Suprapubic skin (tissue), 4 donors: Measurements from ENCODE around the gene VPS8.

Experiments
- EP300 ChIP-seq: sonication (generic); formaldehyde crosslinking; IDR thresholded peaks from one replicate; pipeline ENCODE4 v1.6.1; 2017; ENCODE audit warnings: antibody characterized with exemption
- POLR2A ChIP-seq, 2 donors: fragments of 450-650 bp; IDR thresholded peaks; one replicate each; pipeline ENCODE4 v1.6.1; 2017; ENCODE audit warnings: antibody characterized with exemption in 2 of 2, mild to moderate bottlenecking in 2 of 2, moderate library complexity in 2 of 2
- POLR2AphosphoS5 ChIP-seq, 3 donors: sonication (generic); formaldehyde crosslinking; IDR thresholded peaks; one replicate each; pipeline ENCODE4 v1.6.1; 2017; ENCODE audit warnings: antibody characterized with exemption in 3 of 3
- TF ChIP-seq, protein P1 (sequence below), 2 donors: fragments of 200-600 bp in 1 of 2; fragments of 450-650 bp in 1 of 2; sonication (generic) in 1 of 2; IDR thresholded peaks; one replicate each; pipeline ENCODE4 v1.5.1; 2016 to 2019; ENCODE audit warnings: antibody characterized with exemption in 2 of 2, mild to moderate bottlenecking in 1 of 2, moderate library complexity in 1 of 2

DNA sequence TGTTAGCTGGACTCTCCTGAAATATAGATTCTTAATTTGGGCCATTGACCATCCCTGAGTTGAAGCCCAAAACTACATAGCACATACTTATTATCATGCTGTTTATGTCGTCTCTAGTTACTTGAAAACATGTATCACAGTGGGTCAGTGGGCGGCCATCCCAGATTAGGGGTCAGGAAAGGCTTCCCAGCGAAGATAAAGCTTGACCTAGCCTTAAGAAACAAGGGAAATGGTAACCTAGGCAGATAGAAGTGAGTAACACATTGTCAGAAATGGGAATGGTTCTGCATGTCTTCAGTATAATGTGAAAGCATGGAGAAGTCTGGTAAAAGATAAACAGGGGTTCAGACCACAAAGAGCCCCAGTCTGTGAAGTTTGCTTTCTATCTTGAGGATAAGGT lies 216.2 kb downstream of the VPS8 start:
- TF ChIP-seq, protein P1, sequence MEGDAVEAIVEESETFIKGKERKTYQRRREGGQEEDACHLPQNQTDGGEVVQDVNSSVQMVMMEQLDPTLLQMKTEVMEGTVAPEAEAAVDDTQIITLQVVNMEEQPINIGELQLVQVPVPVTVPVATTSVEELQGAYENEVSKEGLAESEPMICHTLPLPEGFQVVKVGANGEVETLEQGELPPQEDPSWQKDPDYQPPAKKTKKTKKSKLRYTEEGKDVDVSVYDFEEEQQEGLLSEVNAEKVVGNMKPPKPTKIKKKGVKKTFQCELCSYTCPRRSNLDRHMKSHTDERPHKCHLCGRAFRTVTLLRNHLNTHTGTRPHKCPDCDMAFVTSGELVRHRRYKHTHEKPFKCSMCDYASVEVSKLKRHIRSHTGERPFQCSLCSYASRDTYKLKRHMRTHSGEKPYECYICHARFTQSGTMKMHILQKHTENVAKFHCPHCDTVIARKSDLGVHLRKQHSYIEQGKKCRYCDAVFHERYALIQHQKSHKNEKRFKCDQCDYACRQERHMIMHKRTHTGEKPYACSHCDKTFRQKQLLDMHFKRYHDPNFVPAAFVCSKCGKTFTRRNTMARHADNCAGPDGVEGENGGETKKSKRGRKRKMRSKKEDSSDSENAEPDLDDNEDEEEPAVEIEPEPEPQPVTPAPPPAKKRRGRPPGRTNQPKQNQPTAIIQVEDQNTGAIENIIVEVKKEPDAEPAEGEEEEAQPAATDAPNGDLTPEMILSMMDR (IDR thresholded peaks at IDR 0.05), result no peak
- TF ChIP-seq POLR2AphosphoS5 (IDR thresholded peaks at IDR 0.05) (no peak), EP300 (no peak), POLR2A (IDR thresholded peaks at IDR 0.05) (no peak)
